Kidney capillary endothelial cell (primary cell): ENCODE results near the gene MNAT1.
A peak's percentile ranks its signal among the peaks of the same experiment; 100 is the strongest.

Experiments used
- DNase-seq: peaks from one replicate; pipeline ENCODE4 v3.0.0-alpha.2; 2018; ENCODE audit warnings: low spot score

The MNAT1 gene

DNA sequence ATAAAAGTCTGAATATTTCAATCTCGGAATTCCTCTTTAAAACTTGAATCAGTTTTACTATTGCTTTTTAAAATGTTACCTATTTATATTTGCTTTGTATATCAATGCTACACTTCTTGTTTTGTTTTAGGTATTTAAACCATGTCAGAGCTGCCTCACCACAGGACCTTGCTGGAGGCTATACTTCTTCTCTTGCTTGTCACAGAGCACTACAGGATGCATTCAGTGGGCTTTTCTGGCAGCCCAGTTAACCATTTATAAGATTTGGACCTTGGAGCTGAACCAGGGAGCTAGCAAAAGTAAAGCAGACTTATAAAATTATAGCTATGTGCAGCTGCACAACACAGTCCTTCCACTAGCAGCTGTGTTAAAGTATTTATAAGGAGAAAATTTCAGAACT lies 233.5 kb downstream of the MNAT1 start:
- no peak for DNase-seq

DNA sequence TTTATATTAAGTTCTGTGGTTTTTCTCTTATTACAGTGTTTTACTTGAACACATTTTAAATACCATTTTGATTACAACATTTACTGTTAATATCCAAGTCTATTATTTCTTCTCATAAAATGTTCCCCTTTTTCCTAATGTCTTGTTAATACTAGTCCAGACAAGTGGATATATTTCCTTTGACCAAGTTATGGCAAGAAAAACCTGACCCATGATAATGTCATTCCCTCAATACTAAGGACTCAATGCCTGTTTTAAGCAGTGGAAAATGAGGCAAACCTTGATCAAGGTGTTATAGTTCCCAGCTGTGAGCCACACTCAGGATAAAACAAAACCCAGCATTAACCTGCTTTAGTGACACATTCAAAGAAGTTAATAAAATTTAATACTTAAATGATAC lies 234.1 kb downstream of the MNAT1 start:
- DNase-seq: no peak

GRCh38 chr14:60970146-60970545 lies 235.6 kb downstream of the MNAT1 start:
- no peak for DNase-seq

GRCh38 chr14:60971271-60971670 lies 236.7 kb downstream of the MNAT1 start:
- DNase-seq: no peak

DNA sequence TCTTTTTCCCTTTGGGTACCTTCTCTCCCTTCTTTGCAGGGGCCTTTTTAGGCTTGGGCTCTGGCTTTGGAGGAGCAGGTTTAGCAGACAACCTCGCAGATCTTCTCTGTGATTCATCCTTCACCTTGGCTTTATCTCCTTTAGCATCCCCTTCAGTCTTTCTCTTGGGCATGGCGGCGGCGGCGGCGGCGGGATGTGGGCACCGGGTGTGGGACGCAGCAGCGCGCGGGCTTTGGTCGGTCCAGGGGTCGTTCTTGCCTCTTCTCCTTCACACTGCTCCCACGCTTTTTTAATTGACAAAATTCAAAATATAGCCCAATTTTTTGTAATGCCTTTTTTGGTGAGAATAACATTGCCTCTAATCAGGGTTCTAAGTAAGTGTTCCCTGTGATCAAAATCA lies 237.7 kb downstream of the MNAT1 start:
- DNase-seq: no peak

DNA sequence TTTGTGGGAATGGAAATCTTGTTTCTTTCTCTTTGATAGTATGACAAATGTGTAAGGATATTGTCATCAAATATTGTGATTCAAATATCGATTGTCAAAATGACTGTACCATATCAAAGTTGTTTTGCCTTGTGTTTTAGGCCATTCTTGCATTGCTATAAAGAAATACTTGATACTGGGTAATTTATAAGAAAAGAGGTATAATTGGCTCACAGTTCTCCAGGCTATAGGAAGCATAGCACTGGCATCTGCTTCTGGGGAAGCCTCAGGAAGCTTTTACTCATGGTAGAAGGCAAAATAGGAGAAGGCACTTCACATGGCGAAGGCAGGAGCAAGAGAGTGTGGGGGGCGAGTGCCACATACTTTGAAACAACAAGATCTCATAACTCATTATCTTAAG lies 238.5 kb downstream of the MNAT1 start:
- DNase-seq: no peak

DNA sequence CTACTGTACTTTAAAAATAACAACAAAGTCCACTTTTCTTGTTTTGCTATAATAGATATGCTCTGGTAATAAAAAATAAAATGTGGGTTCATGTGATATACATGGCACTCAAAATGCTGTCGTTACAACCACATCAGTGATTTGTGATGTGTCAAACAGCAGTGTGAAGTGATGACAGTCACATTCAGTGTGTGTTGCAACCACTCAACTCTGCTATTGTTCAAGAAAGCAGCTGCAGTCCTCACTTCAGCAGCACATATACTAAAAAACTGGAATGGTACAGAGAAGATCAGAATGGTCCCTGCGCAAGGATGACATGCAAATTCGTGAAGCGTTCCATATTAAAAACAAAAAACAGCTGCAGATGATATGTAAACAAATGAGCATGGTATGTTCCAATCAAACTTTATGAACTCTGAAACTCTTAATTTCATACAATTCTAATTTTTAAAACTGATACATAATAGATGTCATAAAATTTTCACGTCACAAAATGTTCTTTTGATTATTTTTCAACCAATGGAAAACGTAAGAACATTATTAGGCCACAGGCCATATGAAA lies 239.6 kb downstream of the MNAT1 start:
- DNase-seq: no peak

- no peak for DNase-seq
Observed at GRCh38 chr14:60975551-60975950, 241.0 kb downstream of the MNAT1 start.

DNA sequence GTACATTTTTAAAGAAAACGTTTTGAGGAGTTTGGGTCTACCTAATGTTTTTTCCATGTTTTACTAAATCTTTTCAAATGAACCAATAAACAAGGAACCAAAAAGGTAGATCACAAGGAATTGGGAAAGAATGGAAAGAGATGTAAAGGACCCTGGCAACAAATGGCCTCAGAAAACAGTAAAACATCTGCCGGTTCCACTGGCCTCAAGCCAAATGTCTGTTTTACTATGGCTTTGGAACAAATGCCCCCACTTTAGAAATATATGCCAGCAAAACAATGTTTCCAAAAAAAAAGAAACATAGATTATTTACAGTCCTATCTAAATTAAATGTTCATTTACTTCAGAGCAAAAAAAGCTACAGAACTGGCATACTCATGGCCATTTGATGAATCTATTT lies 243.3 kb downstream of the MNAT1 start:
- no peak for DNase-seq

GRCh38 chr14:60980811-60981632 lies 246.5 kb downstream of the MNAT1 start, which contains the start of the genes SLC38A6 and TRMT5:
Gene SLC38A6, plus strand, starts transcription at chr14:60981245. Its CDS starts 33 bp downstream, at chr14:60981278.
Gene TRMT5, minus strand, starts transcription at chr14:60981079. Its CDS starts 106 bp downstream, at chr14:60980973.
- DNase-seq: peak; percentile 91

GRCh38 chr14:60981633-60982455 lies 247.3 kb downstream of the MNAT1 start:
- DNase-seq: peak; percentile 64

- DNase-seq: no peak
Observed at GRCh38 chr14:60984196-60984595, 249.6 kb downstream of the MNAT1 start.

GRCh38 chr14:60986500-60986899 lies 251.9 kb downstream of the MNAT1 start:
- no peak for DNase-seq

GRCh38 chr14:60989599-60989998 lies 255.0 kb downstream of the MNAT1 start:
- DNase-seq: no peak

DNA sequence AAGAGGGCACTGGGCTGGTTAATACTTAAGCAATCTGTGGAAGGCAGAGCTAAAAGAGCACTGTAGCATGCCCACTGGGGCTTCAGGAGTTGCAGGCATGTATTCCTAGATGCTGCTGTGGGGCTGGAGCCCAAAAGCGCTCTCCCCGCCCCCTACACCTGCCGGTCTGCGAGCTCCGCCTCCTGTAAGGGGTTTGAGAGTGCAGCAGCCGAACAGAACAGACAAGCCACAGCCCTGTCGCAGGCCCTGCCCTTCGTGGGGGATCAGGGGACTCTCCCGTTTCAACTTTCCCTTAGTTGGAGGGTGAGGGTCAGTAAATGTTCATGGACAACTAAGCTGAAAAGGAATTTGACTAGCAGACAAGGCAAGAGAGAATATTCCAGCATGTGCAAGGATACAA lies 264.1 kb downstream of the MNAT1 start:
- DNase-seq: no peak

DNA sequence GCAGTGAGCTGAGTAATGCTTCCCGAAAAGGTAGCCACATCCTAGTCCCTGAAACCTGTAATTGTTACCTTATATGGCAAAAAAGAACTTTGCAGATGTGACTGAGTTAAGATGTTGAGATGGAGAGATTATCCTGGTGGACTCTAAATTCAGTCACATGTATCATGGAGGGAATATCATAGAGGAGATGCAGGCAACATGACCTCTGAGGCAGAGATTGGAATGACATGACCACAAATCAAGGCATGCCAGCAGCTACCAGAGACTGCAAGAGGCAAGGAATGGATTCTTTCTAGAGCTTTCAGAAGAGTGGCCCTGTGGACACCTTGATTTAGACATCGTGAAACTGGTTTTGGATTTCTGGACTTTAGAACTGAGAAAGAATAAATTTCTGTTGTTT lies 265.0 kb downstream of the MNAT1 start:
- DNase-seq: no peak

DNA sequence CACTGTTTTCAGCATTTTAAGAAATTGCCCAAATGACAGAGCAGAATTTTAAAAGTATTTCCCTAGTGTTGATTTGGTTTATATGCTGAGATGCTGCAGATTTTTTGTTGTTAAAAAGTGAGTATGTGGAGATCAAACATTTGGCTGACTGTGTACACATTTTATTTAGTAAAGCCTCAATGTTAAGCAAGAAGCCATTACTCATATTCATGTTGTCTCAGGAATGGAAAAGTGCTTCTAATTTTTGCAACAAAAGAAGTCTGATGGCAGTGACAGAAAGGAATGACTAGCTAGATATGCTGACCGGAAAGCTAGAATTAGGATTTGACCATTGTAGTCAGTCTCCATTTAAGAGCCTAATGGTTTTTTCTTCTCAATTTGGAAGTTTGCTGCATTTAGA lies 269.0 kb downstream of the MNAT1 start:
- DNase-seq: no peak

- DNase-seq: no peak
Observed at GRCh38 chr14:61019537-61019936, 285.0 kb downstream of the MNAT1 start.
